Keratinocyte (primary cell): ENCODE results near the gene ELFN2. TPM values are rescaled to one million over a fixed set of nuclear protein-coding genes. Genes with fewer than 3 reads are reported as not detected.
A peak's percentile ranks its signal among the peaks of the same experiment; 100 is the strongest.

ENCODE experiments used
- DNase-seq: peaks from one replicate; pipeline ENCODE4 v3.0.0-alpha.2; 2011; ENCODE audit warnings: low read depth, missing footprints, low spot score
- FAIRE-seq: peaks from 2 replicates; lab custom pipeline; 2011; peaks lifted over from hg19 to GRCh38; lab: Jason Lieb, UNC
- H2AFZ ChIP-seq: 2 replicates; pipeline ENCODE4 v1.6.0; 2012; ENCODE audit warnings: low read length, control low read depth, inconsistent platforms; ENCODE audit not compliant: control insufficient read depth
- H3K27ac ChIP-seq: 2 replicates; pipeline ENCODE4 v1.5.1; 2011; ENCODE audit warnings: low read length; ENCODE audit not compliant: control insufficient read depth, insufficient read depth
- H3K27me3 ChIP-seq: 3 replicates; pipeline ENCODE4 v1.6.0; 2011; ENCODE audit warnings: low read length; ENCODE audit not compliant: control insufficient read depth, insufficient read depth; ENCODE audit errors: extremely low read depth
- H3K36me3 ChIP-seq, 2 experiments: 2 replicates in 1 of 2; 3 replicates in 1 of 2; pipeline ENCODE4 v1.5.1; 2011; ENCODE audit warnings: low read length in 2 of 2, mild to moderate bottlenecking in 1 of 2; ENCODE audit not compliant: control insufficient read depth in 2 of 2, insufficient read depth in 2 of 2; ENCODE audit errors: extremely low read depth in 1 of 2
- H3K4me1 ChIP-seq: 3 replicates; pipeline ENCODE4 v1.5.1; 2011; ENCODE audit warnings: low read length; ENCODE audit not compliant: control insufficient read depth, insufficient read depth; ENCODE audit errors: extremely low read depth
- H3K4me2 ChIP-seq: 3 replicates; pipeline ENCODE4 v1.6.0; 2011; ENCODE audit warnings: low read depth, low read length; ENCODE audit not compliant: control insufficient read depth, insufficient read depth; ENCODE audit errors: extremely low read depth
- H3K4me3 ChIP-seq, 3 experiments: fragments of 200-600 bp in 1 of 3; sonication (generic) in 1 of 3; 2 replicates in 2 of 3; 3 replicates in 1 of 3; pipeline ENCODE4 v1.5.1; 2011 to 2016; ENCODE audit warnings: low read length in 3 of 3, mild to moderate bottlenecking in 3 of 3, control low read depth in 2 of 3, inconsistent platforms in 1 of 3, low read depth in 1 of 3, mixed read lengths in 1 of 3, mixed run types in 1 of 3, moderate library complexity in 1 of 3; ENCODE audit not compliant: control insufficient read depth in 2 of 3, insufficient read depth in 2 of 3; ENCODE audit errors: extremely low read depth in 1 of 3
- H3K79me2 ChIP-seq: 2 replicates; pipeline ENCODE4 v1.6.0; 2012; ENCODE audit warnings: low read length; ENCODE audit not compliant: control insufficient read depth, insufficient read depth
- H3K9ac ChIP-seq: 3 replicates; pipeline ENCODE4 v1.6.0; 2011; ENCODE audit warnings: low read length; ENCODE audit not compliant: control insufficient read depth, insufficient read depth; ENCODE audit errors: extremely low read depth
- H3K9me1 ChIP-seq: 3 replicates; pipeline ENCODE4 v1.6.0; 2011; ENCODE audit warnings: low read length; ENCODE audit not compliant: control insufficient read depth, insufficient read depth; ENCODE audit errors: extremely low read depth
- H3K9me3 ChIP-seq: 2 replicates; pipeline ENCODE4 v1.5.1; 2012; ENCODE audit warnings: low read depth, low read length; ENCODE audit not compliant: control insufficient read depth
- H4K20me1 ChIP-seq: 3 replicates; pipeline ENCODE4 v1.6.0; 2011; ENCODE audit warnings: low read length; ENCODE audit not compliant: control insufficient read depth, insufficient read depth; ENCODE audit errors: extremely low read depth
- EZH2 ChIP-seq: IDR thresholded peaks from one replicate; pipeline ENCODE4 v1.6.1; 2012; ENCODE audit warnings: inconsistent platforms, mild to moderate bottlenecking, low read length, moderate library complexity
- dilution Hi-C: fragments of 300-500 bp; cut with MboI; formaldehyde crosslinking; loops from one replicate; pipeline ENCODE4 v1.7.0; 2020; ENCODE audit warnings: low sequenced_read_pairs; ENCODE audit not compliant: extremely low pct_ligation_motif_present
- polyA plus RNA-seq, 5 experiments: library from polyadenylated mRNA; depleted of rRNA in 3 of 5; stranded (reverse) in 3 of 5; stranded (forward) in 1 of 5; unstranded in 1 of 5; fragments of >200 nt; gene quantifications; 1 replicate in 1 of 5; 2 replicates in 3 of 5; 3 replicates in 1 of 5; pipeline versions ENCODE4 v1.2.1 to v1.2.3, GENCODE V29; 2011 to 2012; ENCODE audit warnings: missing spikeins in 2 of 5, low read depth in 1 of 5, low replicate concordance in 1 of 5
- TF ChIP-seq, protein P1 (sequence below), 3 experiments: IDR thresholded peaks in 1 of 3; conservative IDR thresholded peaks in 1 of 3; optimal IDR thresholded peaks in 1 of 3; 2 replicates in 2 of 3; 3 replicates in 1 of 3; pipeline versions ENCODE3 to v1.5.1; 2011; ENCODE audit warnings: low read length in 3 of 3, mild to moderate bottlenecking in 3 of 3, moderate library complexity in 2 of 3, control low read depth in 1 of 3, inconsistent platforms in 1 of 3; ENCODE audit not compliant: insufficient read depth in 2 of 3; ENCODE audit errors: extremely low read depth in 1 of 3

The ELFN2 gene
- polyA plus RNA-seq, 1 donor (not counting 4 experiments of a cell fraction or from before 2014, with no cell fraction given) = 0.13 TPM

DNA sequence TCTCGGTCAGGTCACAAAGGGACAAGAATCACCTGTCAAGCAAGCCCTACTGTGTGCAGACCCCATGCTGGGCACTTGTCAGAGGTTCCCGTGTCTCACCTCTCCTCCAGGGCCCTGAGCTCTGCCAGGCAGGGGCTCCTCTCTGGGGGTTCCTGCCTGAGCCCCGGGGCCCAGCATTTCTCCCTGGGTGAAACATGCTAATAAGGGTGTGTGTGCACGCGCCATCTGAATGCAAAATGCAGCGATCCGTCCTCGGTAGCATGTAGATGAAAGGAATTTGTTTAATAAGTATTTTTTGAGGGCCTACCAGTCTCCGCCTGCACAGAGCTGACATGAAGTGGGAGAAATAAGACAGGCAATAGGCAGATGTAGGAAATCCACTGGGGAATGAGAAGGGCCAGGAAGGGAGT lies 5.8 kb downstream of the ELFN2 start:
- no peak overlapping the region for H2AFZ ChIP-seq
- H4K20me1 ChIP-seq = no peaks in the 10 kb centered on the region
- H3K36me3 ChIP-seq = no peaks in the 10 kb centered on the region
- no peak for FAIRE-seq
- H3K4me1 ChIP-seq = peaks cover 34% of the 10 kb centered on the region
- no peaks in the 10 kb centered on the region for H3K9me3 ChIP-seq
- no peak overlapping the region for H3K4me2 ChIP-seq
- no peak overlapping the region for H3K27ac ChIP-seq
- no peaks in the 10 kb centered on the region for H3K79me2 ChIP-seq
- H3K27me3 ChIP-seq = peaks cover 23% of the 10 kb centered on the region
- no peaks in the 10 kb centered on the region for H3K9me1 ChIP-seq
- no peak overlapping the region for H3K9ac ChIP-seq
- no peak for TF ChIP-seq EZH2
- dilution Hi-C loops = no loop called here
- H3K4me3 ChIP-seq = no peak overlapping the region
- no peak for DNase-seq

DNA sequence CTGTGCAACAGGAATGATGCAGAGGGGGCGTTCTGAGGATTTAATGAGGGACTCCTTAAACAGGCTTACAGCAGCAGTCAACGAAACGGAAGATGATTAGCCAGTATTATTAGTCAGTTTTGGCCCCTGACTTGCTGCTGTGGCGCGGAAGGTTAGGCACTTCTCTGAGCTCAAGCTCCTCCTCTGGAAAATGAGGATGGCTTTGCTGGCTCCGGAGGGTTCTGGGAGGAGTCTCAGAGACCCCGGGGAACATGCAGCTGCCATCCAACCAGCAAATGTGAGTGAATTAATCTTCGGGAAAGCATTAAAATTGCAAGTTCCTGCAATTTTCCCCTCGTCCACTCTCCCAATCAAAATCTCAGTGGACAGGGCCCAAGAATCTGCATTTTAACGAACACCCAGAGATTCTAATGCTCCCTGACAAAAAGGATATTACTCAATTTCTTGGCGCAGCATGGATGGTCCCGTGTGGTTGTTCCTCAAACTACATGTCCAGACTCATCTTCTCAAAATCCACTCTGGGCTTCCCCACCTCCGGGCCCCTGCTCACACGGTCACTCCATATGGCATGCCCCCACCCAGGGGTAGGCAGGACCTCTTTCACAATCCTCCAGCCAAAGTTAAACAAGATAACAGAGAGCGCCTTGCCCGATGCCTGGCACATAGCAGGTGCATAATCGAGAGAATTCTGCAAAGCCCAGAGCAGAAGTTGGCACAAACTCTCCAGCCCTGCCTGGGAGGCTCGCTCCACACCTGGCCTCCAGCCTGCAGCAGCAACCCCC lies 6.4 kb downstream of the ELFN2 start:
- TF ChIP-seq, protein P1, sequence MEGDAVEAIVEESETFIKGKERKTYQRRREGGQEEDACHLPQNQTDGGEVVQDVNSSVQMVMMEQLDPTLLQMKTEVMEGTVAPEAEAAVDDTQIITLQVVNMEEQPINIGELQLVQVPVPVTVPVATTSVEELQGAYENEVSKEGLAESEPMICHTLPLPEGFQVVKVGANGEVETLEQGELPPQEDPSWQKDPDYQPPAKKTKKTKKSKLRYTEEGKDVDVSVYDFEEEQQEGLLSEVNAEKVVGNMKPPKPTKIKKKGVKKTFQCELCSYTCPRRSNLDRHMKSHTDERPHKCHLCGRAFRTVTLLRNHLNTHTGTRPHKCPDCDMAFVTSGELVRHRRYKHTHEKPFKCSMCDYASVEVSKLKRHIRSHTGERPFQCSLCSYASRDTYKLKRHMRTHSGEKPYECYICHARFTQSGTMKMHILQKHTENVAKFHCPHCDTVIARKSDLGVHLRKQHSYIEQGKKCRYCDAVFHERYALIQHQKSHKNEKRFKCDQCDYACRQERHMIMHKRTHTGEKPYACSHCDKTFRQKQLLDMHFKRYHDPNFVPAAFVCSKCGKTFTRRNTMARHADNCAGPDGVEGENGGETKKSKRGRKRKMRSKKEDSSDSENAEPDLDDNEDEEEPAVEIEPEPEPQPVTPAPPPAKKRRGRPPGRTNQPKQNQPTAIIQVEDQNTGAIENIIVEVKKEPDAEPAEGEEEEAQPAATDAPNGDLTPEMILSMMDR (optimal IDR thresholded peaks at IDR 0.05 in 1 of 3, IDR thresholded peaks at IDR 0.05 in 1 of 3, conservative IDR thresholded peaks at IDR 0.05 in 1 of 3; ENCODE audit: extremely low read depth in 1 of 3, insufficient read depth in 2 of 3, low read length in 3 of 3) = no peak
- no peak for TF ChIP-seq EZH2
- peaks cover 28% of the 10 kb centered on the region for H3K4me1 ChIP-seq
- dilution Hi-C loops = no loop called here
- H3K9me3 ChIP-seq = no peaks in the 10 kb centered on the region
- H3K79me2 ChIP-seq = no peaks in the 10 kb centered on the region
- no peaks in the 10 kb centered on the region for H4K20me1 ChIP-seq
- no peak for DNase-seq
- H3K4me2 ChIP-seq = peak overlapping the region; percentile 75
- peak overlapping the region; percentile 77 for H2AFZ ChIP-seq
- no peaks in the 10 kb centered on the region for H3K36me3 ChIP-seq
- H3K9ac ChIP-seq = peak overlapping the region; percentile 36
- peak overlapping the region in 2 of 3 experiments; percentile 53 to 54 for H3K4me3 ChIP-seq
- no peaks in the 10 kb centered on the region for H3K9me1 ChIP-seq
- no peak overlapping the region for H3K27ac ChIP-seq
- FAIRE-seq = peak; percentile 76
- H3K27me3 ChIP-seq = peaks cover 17% of the 10 kb centered on the region
